ENCODE data around the gene CCDC88A. TPM values are rescaled to one million over a fixed set of nuclear protein-coding genes. Genes with fewer than 3 reads are reported as not detected.
"Not testable (repeated sequence)": the region's sequence is repeated elsewhere in the genome, so short reads cannot be mapped to it uniquely, and the experiment has no call there.

The CCDC88A gene
- total and polyA plus RNA-seq, 8 donors = 6.2 to 95.1 (median 31.6) TPM

GRCh38 chr2:55279214-55279835 lies 140.3 kb downstream of the CCDC88A start:
- 50 to 65% (median 57%) methylated on average over 10 of the region's 10 CpGs for WGBS, 5 donors
- H3K27me3 ChIP-seq; H3K9me3 ChIP-seq; H3K36me3 ChIP-seq; H3K4me3 ChIP-seq; H3K27ac ChIP-seq; DNase-seq; intact Hi-C loops (cut with DNase I; ENCODE audit: low total_unique reads): not testable (repeated sequence)
- peaks cover 10 to 21% (median 19%) of the 10 kb centered on the region in 4 donors for H3K4me1 ChIP-seq

GRCh38 chr2:55277310-55277709 lies 142.3 kb downstream of the CCDC88A start:
- 57 to 77% (median 65%) methylated on average over 3 of the region's 3 CpGs for WGBS, 5 donors
- no peak for TF ChIP-seq POLR2AphosphoS5 (IDR thresholded peaks at IDR 0.05)
- TF ChIP-seq EP300 (IDR thresholded peaks at IDR 0.05) = no peak
- no peak for TF ChIP-seq POLR2A (IDR thresholded peaks at IDR 0.05)
- TF ChIP-seq CTCF (IDR thresholded peaks at IDR 0.05) = no peak
- DNase-seq = no peak

GRCh38 chr2:55274346-55274745 lies 145.3 kb downstream of the CCDC88A start:
- DNase-seq; H3K4me3 ChIP-seq; H3K27me3 ChIP-seq; H3K27ac ChIP-seq; H3K9me3 ChIP-seq; intact Hi-C loops (cut with DNase I; ENCODE audit: low total_unique reads); H3K36me3 ChIP-seq: not testable (repeated sequence)
- peaks cover 4 to 11% (median 7%) of the 10 kb centered on the region in 4 donors for H3K4me1 ChIP-seq
- WGBS, 5 donors = 88 to 95% (median 93%) methylated on average over 2 of the region's 2 CpGs

More at GRCh38 chr2:55277310-55277709, 142.3 kb downstream of the CCDC88A start:
- H3K4me1 ChIP-seq = peaks cover 0 to 9% (median 4%) of the 10 kb centered on the region in 4 donors
- H3K4me3 ChIP-seq = no peak overlapping the region
- no peak overlapping the region for H3K27ac ChIP-seq
- H3K27me3 ChIP-seq = no peaks in the 10 kb centered on the region
- no peaks in the 10 kb centered on the region for H3K9me3 ChIP-seq
- no peaks in the 10 kb centered on the region for H3K36me3 ChIP-seq
- intact Hi-C loops (cut with DNase I; ENCODE audit: low total_unique reads) = no loop called here

- Histone ChIP-seq H3K27ac (peak overlapping the region in 4 of 5 donors; percentile 85 to 88 (median 86)), H3K27me3 (no peaks in the 10 kb centered on the region), H3K36me3 (peaks cover 0 to 25% (median 23%) of the 10 kb centered on the region in 4 donors), H3K4me3 (peak overlapping the region; percentile 55 to 70 (median 60)), H3K9me3 (no peaks in the 10 kb centered on the region), H3K4me1 (peaks cover 14 to 20% (median 18%) of the 10 kb centered on the region in 4 donors)
- WGBS, 5 donors = 29 to 42% (median 32%) methylated on average over 7 of the region's 7 CpGs
- TF ChIP-seq POLR2A (IDR thresholded peaks at IDR 0.05) (no peak), POLR2AphosphoS5 (IDR thresholded peaks at IDR 0.05) (no peak), EP300 (IDR thresholded peaks at IDR 0.05) (no peak), CTCF (IDR thresholded peaks at IDR 0.05) (no peak)
- intact Hi-C loops (cut with DNase I; ENCODE audit: low total_unique reads) = no loop called here
- DNase-seq = peak in 1 of 2 donors; percentile 34
These were observed 150.0 kb downstream of the CCDC88A start for GRCh38 chr2:55269645-55269990.

GRCh38 chr2:55268907-55269644 lies 150.6 kb downstream of the CCDC88A start, which contains the start of gene MTIF2:
Gene MTIF2 (minus strand): TSS chr2:55269231. CDS start chr2:55263858, 5,373 bp downstream.
- Histone ChIP-seq H3K4me3 (peak within 1 kb of the TSS; percentile 55 to 70 (median 60)), H3K9me3 (no peaks in the 10 kb centered on the region), H3K27ac (peak within 1 kb of the TSS; percentile 85 to 91 (median 87)), H3K27me3 (no peaks in the 10 kb centered on the region), H3K36me3 (peaks cover 0 to 31% (median 28%) of the 10 kb centered on the region in 4 donors), H3K4me1 (peaks cover 14 to 20% (median 18%) of the 10 kb centered on the region in 4 donors)
- intact Hi-C loops (cut with DNase I; ENCODE audit: low total_unique reads) = no loop called here
- TF ChIP-seq CTCF (IDR thresholded peaks at IDR 0.05) (peak in 2 of 7 experiments; percentile 25 to 31), POLR2AphosphoS5 (IDR thresholded peaks at IDR 0.05) (peak; percentile 67 to 92 (median 80)), EP300 (IDR thresholded peaks at IDR 0.05) (no peak)
- WGBS, 5 donors = 0 to 1% (median 0%) methylated on average over 39 to 43 of the region's 43 CpGs
- DNase-seq = peak; percentile 95 to 98
